HK-2 (cell line): ENCODE results near the gene GAREM2.

Experiments
- DNase-seq: peaks from one replicate; pipeline ENCODE4 v3.0.0-alpha.2; 2018; ENCODE audit not compliant: unreplicated experiment

The GAREM2 gene

DNA sequence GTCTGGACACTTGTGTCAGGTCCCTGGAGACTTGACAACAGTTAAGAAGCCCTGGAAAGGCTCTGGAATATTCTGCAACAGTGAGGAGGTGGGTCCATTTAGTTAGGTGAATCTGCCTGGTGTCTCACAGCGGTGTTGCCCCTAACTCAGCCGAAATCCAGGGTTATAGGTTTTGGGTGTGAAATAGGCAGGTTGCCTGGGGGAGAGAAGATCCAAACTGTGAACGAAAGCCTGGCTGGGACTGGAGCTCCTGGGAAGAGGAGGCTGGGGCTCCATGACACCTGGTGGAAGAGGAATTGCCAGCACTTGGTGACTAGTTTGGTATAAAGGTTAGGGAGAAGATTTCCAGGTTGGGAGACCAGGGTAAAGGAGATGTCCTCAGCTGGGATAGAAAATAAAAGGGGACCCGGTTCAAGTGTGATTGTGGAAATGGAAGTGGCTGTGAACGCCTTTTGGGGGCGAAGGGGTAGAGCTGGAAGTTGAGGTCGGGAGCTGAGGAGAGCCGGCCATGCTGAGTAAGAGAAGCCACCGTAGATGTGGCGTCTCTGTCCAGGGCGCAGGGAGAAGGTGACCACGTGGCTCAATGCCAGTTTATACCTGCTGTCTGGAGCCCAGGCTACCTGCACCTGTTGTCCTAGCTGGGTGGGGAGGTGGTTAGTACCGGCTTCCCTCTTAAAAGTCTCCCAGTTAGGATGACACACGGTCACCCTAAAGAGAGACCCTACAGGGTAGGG is 3.0 kb upstream of the GAREM2 start:
- DNase-seq: no peak

DNA sequence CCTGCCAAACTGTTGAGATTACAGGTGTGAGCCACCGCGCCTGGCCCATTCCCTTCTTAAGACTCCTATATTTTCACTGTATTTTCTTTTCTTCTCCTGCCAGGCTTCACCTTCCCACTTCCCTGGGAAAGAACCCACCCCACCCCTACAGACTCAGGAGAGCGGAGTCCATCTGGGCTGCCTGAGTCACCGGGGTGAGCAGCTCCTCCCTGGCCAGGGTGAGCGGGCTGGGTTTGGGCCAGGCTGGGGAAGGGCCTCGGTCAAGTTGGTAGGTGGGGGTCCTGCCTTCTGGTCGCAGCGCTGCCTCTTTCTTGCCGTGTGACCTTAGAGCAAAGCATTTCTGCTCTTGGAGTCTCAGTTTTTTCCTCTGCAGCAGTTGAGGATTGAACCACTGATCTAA is 2.1 kb upstream of the GAREM2 start:
- DNase-seq: no peak

GRCh38 chr2:26172189-26172870 is 558 bp upstream of the GAREM2 start:
- DNase-seq: no peak

GRCh38 chr2:26173776-26174482 is 1.0 kb downstream of the GAREM2 start:
- DNase-seq: no peak

- DNase-seq: no peak
Observed at GRCh38 chr2:26174691-26175465, 2.0 kb downstream of the GAREM2 start.

DNA sequence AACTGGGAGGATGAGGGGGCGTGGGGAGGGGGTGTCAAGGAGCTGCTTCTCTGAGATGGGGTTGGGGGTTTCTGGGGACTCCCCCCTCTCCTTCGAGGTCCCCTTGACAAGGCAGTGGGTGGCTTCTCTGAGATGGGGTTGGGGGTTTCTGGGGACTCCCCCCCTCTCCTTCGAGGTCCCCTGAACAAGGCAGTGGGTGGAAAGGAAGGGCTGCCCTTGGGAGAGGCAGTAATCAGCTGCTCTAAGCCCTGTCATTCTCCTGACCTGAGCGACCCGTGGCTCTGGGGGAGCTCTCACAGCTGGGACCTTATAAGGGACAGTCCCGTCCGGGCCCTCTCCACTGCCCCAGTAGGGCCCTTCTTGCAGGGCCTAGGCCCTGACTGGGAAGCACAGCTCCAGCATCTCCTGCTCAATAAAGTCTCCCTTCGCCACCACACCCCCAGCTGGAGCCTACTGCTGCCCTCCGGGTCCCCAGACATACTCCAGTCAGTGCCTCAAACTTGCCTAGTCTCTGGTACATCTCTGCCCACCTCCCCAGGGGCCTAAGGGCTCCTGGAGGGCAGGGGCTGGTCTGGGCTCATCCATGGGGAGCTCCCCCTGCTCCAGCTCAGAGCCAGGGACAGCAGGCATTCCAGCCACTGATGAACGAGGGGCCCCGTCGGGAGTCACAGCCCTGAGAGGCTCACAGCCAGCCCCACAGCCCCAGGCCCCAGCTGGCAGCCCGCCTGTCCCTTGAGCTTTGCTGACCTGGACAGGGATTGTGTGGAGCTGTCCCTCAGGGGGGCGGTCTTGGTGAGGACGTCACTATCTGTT is 2.8 kb downstream of the GAREM2 start:
- no peak for DNase-seq

DNA sequence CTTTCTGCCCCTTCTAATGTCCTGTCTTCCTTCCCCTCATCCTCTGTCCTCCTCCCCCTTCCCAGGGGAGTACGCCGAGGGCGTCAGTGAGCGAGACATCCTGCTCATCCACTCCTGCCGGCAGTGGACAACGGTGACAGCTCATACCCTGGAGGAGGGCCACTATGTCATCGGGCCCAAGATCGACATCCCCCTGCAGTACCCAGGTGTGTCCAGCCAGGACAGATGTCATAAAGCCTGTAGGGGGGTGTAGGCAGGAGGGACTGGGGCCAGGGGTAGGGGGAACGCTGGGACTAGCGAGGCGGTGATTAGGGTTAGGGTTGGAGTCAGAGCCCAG is 3.4 kb downstream of the GAREM2 start:
- no peak for DNase-seq

- no peak for DNase-seq
Observed at GRCh38 chr2:26177122-26177521, 4.2 kb downstream of the GAREM2 start.

DNA sequence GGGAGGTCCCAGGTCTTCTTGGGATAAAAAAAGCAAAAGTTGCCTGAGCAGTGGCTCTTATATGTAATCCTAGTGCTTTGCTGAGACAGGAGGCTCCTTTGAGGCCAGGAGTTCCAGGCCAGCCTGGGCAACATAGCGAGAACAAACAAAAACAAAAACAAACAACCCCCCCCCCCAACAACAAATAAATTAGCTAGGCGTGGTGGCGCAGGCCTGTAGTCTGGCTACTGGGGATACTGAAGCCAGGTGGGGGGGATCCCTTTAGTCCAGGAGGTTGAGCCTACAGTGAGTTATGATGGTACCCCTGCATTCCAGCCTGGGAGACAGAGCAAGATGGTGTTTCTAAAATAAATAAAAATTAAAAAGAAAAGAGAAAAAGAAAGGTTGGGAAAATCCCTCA is 5.4 kb downstream of the GAREM2 start:
- DNase-seq: no peak

DNA sequence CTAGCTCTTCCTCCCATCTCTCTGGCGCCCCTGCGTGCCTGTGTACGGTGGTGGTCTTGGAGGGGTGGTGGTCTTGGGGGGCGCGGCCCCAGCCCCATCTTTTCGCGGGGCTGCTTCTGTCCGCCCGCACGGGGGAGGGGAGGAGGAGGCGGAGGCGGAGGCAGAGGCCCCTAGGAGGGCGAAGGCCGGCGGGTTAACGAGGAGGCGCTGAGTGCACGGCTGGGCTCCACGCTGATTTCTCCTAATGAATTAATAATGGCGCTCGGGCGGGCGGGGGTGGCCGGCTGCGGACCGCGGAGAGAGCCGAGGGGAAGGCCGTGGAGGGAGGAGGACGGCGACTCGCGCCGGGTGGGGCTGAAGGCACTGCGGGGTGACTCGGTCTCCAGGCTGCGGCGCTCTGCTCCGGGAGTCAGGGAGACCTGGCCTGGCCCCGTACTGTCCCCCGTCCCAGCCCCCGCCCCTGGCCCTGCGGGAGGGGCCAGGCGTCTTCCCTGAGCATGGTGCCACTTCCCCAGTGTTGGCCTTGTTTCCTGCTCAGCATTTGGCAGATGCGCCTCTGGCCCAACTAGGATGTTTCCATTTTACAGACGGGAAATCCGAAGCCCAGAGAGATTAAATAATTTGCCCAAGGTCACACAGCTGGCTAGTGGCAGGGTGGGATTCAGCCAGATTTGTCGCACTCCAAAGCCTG is 6.0 kb downstream of the GAREM2 start:
- DNase-seq: peak; percentile 25

DNA sequence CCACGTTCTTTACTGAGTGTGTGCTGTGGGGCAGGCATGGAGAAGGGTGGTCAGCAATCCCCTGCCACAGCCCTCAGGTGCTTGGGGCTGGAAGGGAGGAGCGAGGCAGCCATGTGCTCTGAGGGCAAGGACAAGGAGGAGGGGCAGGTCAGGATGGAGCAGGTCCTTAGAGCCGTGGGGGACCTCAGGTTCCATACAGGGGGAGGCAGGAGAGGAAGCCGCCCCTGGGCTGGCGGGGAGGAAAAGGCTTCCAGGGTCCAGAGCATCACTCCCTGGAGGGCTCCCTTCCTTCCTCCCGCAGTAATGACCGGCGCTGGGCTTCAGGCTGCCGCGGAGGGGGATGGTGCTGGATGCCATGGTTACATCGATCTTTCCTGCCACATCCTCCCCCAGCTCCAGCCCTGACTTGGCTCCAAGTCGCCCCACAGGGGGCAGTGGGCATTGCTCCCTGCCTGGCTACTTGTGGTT is 6.6 kb downstream of the GAREM2 start:
- DNase-seq: no peak

DNA sequence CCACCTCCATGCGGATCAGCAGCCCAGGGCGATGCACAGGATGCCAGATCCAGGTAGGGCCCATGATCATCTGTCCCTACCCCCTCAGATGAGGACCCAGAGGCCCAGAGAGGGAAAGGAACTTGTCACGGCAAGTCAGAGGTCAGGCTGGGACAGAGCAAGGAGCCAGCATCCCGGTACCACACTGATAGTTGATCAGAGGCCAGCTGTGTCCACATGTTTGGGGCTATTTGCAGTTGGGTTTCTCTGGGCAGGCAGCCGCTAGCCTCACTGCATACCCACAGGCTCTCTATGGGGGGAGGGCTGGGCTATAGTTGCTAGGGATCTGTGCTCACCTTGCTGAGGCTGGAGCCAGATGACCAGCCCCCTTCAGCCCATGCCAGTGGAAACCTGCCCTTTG is 9.6 kb downstream of the GAREM2 start:
- no peak for DNase-seq

GRCh38 chr2:26182887-26183630 is 10.2 kb downstream of the GAREM2 start:
- DNase-seq: no peak

- no peak for DNase-seq
Observed at GRCh38 chr2:26184121-26184520, 11.2 kb downstream of the GAREM2 start.

DNA sequence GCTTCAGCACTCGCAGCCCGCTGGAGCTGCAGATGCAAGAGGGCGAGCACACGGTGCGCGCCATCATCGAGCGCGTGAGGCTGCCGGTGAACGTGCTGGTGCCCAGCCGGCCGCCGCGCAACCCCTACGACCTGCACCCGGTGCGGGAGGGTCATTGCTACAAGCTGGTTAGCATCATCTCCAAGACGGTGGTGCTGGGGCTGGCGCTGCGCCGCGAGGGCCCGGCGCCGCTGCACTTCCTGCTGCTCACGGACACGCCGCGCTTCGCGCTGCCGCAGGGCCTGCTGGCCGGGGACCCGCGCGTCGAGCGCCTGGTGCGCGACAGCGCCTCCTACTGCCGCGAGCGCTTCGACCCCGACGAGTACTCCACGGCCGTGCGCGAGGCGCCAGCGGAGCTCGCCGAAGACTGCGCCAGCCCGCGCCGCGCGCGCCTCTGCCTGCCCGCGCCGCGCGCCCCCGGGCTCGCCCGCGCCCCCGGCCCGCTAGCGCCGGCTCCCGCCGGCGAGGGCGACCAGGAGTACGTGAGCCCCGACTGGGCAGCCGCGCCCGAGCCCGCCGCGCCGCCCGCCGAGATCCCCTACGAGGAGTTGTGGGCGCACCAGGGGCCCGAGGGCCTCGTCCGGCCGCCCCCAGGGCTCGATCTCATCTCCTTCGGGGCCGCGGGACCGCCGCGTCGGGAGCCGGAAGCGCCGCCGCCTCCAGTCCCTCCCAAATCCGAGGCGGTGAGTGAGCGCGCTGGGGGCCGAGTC is 11.8 kb downstream of the GAREM2 start:
- DNase-seq: peak; percentile 66

DNA sequence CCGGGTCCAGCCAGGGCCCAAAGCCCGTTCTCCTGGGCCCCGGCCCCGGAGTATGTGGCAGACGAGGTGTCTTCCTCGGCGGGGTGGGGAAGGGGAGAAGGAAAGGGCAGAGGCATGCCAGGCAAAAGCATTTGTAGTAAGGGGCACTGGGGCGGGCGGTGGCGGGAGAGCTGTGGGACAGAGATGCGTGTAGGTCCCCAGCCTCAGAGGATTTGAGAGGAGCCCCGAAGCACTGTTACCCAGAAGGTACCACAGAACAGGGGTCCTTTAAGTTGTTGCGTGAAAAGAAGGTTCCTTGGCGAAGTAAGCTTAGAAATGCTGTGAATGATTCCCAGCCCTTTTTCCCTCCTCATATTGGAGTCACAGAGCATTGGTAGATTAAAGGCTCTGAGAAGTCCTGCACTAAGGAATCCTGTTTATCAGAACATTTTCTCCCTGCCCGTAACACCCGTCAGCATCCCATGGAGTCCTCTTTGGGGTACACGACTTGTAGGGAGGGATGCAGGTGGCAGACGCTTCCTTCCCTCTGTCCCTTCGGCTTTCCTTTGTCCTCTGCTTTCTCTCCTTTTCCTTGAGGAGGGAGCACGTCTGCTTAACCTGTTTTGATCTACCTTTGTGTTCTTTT is 12.5 kb downstream of the GAREM2 start:
- DNase-seq: no peak

DNA sequence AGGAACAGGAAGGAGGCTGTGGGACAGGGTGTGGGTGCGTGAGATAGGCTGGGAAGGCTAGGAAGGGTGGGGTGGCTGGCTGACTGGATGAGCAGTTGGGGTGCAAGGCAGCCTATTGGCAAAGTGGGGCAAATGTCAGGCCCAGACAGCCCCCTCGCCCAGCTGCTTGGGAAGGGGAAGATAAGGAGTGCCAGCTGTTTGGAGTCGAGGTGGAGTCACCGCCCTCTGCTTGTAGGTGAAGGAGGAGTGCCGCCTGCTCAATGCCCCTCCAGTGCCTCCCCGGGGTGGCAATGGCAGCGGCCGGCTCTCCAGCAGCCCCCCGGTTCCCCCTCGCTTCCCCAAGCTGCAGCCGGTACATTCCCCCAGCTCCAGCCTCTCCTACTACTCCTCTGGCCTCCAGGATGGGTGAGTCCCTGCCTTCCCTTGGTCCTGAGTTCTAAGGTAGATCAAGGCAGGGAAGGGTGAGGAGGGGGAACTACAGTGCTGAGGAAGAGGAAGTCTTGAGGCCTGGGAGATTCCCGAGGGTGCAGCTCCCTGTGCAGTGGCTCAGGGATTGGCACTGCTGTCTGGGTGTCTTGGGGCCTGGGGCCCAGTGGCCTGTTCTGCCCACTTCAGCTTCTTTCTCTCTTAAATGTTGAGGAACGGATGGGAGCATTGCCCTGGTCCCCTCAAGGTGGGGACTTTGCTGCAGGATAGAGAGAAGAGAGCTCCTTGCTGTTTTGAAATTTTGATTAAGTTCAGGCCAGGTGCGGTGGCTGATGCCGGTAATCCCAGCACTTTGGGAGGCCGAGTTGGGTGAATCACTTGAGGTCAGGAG is 13.3 kb downstream of the GAREM2 start:
- no peak for DNase-seq

DNA sequence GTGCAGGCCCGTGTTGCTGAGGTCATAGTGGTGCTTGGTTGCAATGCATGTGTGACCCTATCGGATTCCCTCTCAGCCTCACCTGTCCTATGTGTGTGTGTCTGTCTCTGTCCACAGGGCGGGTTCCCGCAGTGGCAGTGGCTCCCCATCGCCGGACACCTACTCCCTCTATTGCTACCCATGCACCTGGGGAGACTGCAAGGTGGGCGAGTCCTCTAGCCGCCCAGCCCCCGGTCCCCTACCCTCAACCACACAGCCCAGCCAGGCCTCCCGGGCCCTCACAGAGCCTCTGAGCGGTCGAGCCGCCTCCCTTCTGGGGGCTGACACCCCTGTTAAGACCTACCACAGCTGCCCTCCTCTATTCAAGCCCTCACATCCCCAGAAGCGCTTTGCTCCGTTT is 14.2 kb downstream of the GAREM2 start:
- no peak for DNase-seq
